K562 (cell line): ENCODE data around the gene HIVEP1. TPM values are rescaled to one million over a fixed set of nuclear protein-coding genes. Genes with fewer than 3 reads are reported as not detected.

Experiments used
- ATAC-seq: fragments of 200-7000 bp; cut with Tn5 transposase; 3 replicates; pipeline ENCODE4 v1.9.1; 2020; ENCODE audit warnings: moderate library complexity
- BruUV-seq: library from RNA; stranded (reverse); fragments of 400-500 nt; replicated peaks from 2 replicates; lab custom pipeline; 2021; lab: Mats Ljungman, UMichigan
- CTCF ChIA-PET: fragments of 300-600 bp; formaldehyde crosslinking; extraction: SDS; loops from one replicate; lab custom pipeline; 2021; ENCODE audit warnings: low intra/inter-chr PET ratio; lab: Yijun Ruan, JAX
- POLR2A ChIA-PET: fragments of 300-600, 350-650 bp; sonication (Branson Sonifier 250); formaldehyde crosslinking; extraction: SDS; loops from one replicate; lab custom pipeline; 2021; ENCODE audit warnings: antibody characterized with exemption, inconsistent platforms; lab: Yijun Ruan, JAX
- DNase-seq, 4 experiments: peaks; one replicate each; pipeline versions ENCODE4 v3.0.0 to v3.0.0-alpha.2; 2011 to 2018; ENCODE audit warnings: low spot score in 3 of 4, mixed read lengths in 3 of 4; ENCODE audit errors: extremely low read depth in 1 of 4
- FAIRE-seq: peaks from 2 replicates; lab custom pipeline; 2011; peaks lifted over from hg19 to GRCh38; lab: Jason Lieb, UNC
- H2AFZ ChIP-seq: 2 replicates; pipeline ENCODE4 v1.6.0; 2011; ENCODE audit warnings: low read depth, low read length, control low read depth, inconsistent platforms
- H3K27ac ChIP-seq: fragments of 200-600 bp; 3 replicates; pipeline ENCODE4 v1.8.0; 2011; ENCODE audit warnings: low read depth, mild to moderate bottlenecking, control low read depth, inconsistent platforms, low read length, moderate library complexity, mixed read lengths; ENCODE audit errors: extremely low read depth
- H3K27me3 ChIP-seq, 2 experiments: fragments of 300-600 bp in 1 of 2; 2 replicates in 1 of 2; 3 replicates in 1 of 2; pipeline versions ENCODE4 v1.6.0 to v1.8.0; 2011; ENCODE audit warnings: inconsistent platforms in 2 of 2, low read length in 2 of 2, mild to moderate bottlenecking in 1 of 2, mixed read lengths in 1 of 2, moderate library complexity in 1 of 2; ENCODE audit not compliant: control insufficient read depth in 2 of 2, insufficient read depth in 2 of 2
- H3K36me3 ChIP-seq: fragments of 300-600 bp; 3 replicates; pipeline ENCODE4 v1.8.0; 2011; ENCODE audit warnings: mild to moderate bottlenecking, low read length, inconsistent platforms; ENCODE audit not compliant: control insufficient read depth, insufficient read depth
- H3K4me1 ChIP-seq, 2 experiments: fragments of 200-600 bp in 1 of 2; replicated peaks in 1 of 2; 2 replicates in 1 of 2; 3 replicates in 1 of 2; pipeline versions ENCODE4 v1.5.1 to v1.8.0; 2011; ENCODE audit warnings: inconsistent platforms in 2 of 2, low read length in 2 of 2, mild to moderate bottlenecking in 1 of 2, mixed read lengths in 1 of 2, moderate library complexity in 1 of 2; ENCODE audit not compliant: control insufficient read depth in 2 of 2, insufficient read depth in 2 of 2
- H3K4me2 ChIP-seq: 2 replicates; pipeline ENCODE4 v1.6.1; 2011; ENCODE audit warnings: low read length, control low read depth, inconsistent platforms, mixed read lengths; ENCODE audit not compliant: insufficient read depth
- H3K4me3 ChIP-seq: fragments of 200-600 bp; sonication (generic), shearing (Covaris generic); 2 replicates; pipeline ENCODE4 v1.5.1; 2016; ENCODE audit warnings: control low read depth, inconsistent platforms
- H3K79me2 ChIP-seq: fragments of 200-600 bp; 3 replicates; pipeline ENCODE4 v1.8.0; 2011; ENCODE audit warnings: low read length, inconsistent platforms; ENCODE audit not compliant: control insufficient read depth, insufficient read depth
- H3K9ac ChIP-seq, 2 experiments: 2 replicates each; pipeline versions ENCODE4 v1.6.0 to v1.6.1; 2011; ENCODE audit warnings: low read depth in 2 of 2, low read length in 2 of 2, control low read depth in 1 of 2, inconsistent platforms in 1 of 2, mild to moderate bottlenecking in 1 of 2, mixed read lengths in 1 of 2; ENCODE audit not compliant: insufficient read depth in 1 of 2
- H3K9me1 ChIP-seq: one replicate; pipeline ENCODE4 v1.6.0; 2011; ENCODE audit warnings: inconsistent platforms, mild to moderate bottlenecking, low read length, moderate library complexity; ENCODE audit not compliant: control insufficient read depth, insufficient read depth
- H3K9me3 ChIP-seq: replicated peaks from 2 replicates; pipeline ENCODE4 v1.5.1; 2011; ENCODE audit warnings: low read depth, low read length, inconsistent platforms; ENCODE audit not compliant: control insufficient read depth, insufficient read depth
- H4K20me1 ChIP-seq: replicated peaks from 2 replicates; pipeline ENCODE4 v1.6.1; 2011; ENCODE audit warnings: low read length, inconsistent platforms, mixed read lengths; ENCODE audit not compliant: control insufficient read depth, insufficient read depth
- KAT8 ChIP-seq: fragments of 450-650 bp; IDR thresholded peaks from 2 replicates; pipeline ENCODE4 v1.6.1; 2016; ENCODE audit warnings: low read depth, mild to moderate bottlenecking
- POLR2AphosphoS2 ChIP-seq: IDR thresholded peaks from 2 replicates; pipeline ENCODE4 v1.6.1; 2012; ENCODE audit warnings: low read length, improper control_type of control experiment
- SMARCE1 ChIP-seq: fragments of 450-650 bp; IDR thresholded peaks from 2 replicates; pipeline ENCODE4 v1.7.1; 2016; ENCODE audit warnings: mild to moderate bottlenecking
- SP2 ChIP-seq: IDR thresholded peaks from 2 replicates; pipeline ENCODE4 v1.6.1; 2011; ENCODE audit warnings: mild to moderate bottlenecking, low read depth, low read length, moderate library complexity; ENCODE audit not compliant: poor library complexity, severe bottlenecking; ENCODE audit errors: extremely low read depth
- ZBTB2 ChIP-seq: fragments of 450-650 bp; IDR thresholded peaks from 2 replicates; pipeline ENCODE4 v1.6.1; 2016; ENCODE audit warnings: antibody characterized with exemption
- ZC3H11A ChIP-seq: IDR thresholded peaks from 2 replicates; pipeline ENCODE4 v1.6.1; 2012; ENCODE audit warnings: low read depth, low read length, improper control_type of control experiment
- ZNF76 ChIP-seq: fragments of 250-450 bp; sonication (Bioruptor Pico); IDR thresholded peaks from 2 replicates; pipeline ENCODE4 v1.4.0; 2020; ENCODE audit warnings: mild to moderate bottlenecking, moderate library complexity, borderline replicate concordance
- WGBS: fragments of 100-300 bp; shearing (Covaris generic); methylation state at CpG from one replicate; pipeline ENCODE4 v1.1.6; 2016; ENCODE audit warnings: low coverage, mixed read lengths; ENCODE audit not compliant: insufficient coverage; ENCODE audit errors: missing lambda C conversion rate; 5-methylcytosine and 5-hydroxymethylcytosine counted together
- in situ Hi-C: fragments of 300-500 bp; cut with MboI; formaldehyde crosslinking; loops from 4 replicates; pipeline ENCODE4 v1.15.0; 2018; ENCODE audit warnings: inconsistent platforms, mixed read lengths
- intact Hi-C: fragments of 100-400 bp; cut with micrococcal nuclease; formaldehyde crosslinking; loops from 2 replicates; pipeline ENCODE4 v1.14.2; 2022
- polyA plus RNA-seq, 8 experiments: library from polyadenylated mRNA; depleted of rRNA in 4 of 8; stranded (reverse) in 5 of 8; unstranded in 3 of 8; fragments of >200 nt; fragmentation: Nextera tagmentation in 2 of 8; fragmentation: Illumina TruSeq in 1 of 8; extraction: Ambion mirVana in 2 of 8; extraction: Trizol in 1 of 8; gene quantifications; 2 replicates each; pipeline versions ENCODE4 v1.2.1 to v1.2.3, GENCODE V29; 2011 to 2014; ENCODE audit warnings: inconsistent platforms in 1 of 8, missing spikeins in 1 of 8
- total RNA-seq, 7 experiments: library from RNA; depleted of rRNA in 6 of 7; stranded (reverse); fragments of >200 nt in 6 of 7; fragmentation: Illumina TruSeq in 2 of 7; extraction: Trizol in 2 of 7; gene quantifications; 2 replicates each; pipeline versions ENCODE4 v1.2.1 to v1.2.3, GENCODE V29; 2011 to 2021; ENCODE audit warnings: low replicate concordance in 1 of 7

The HIVEP1 gene
- total and polyA plus RNA-seq, 9 of the 15 experiments (the other 6 are each of a cell fraction or from before 2014, with no cell fraction given) = 6.0 to 33.3 (median 21.7) TPM

GRCh38 chr6:12096342-12096741 is 84.2 kb downstream of the HIVEP1 start:
- no peak for ATAC-seq
- WGBS = 98% methylated on average over 3 of the region's 3 CpGs
- no peak for FAIRE-seq

More at GRCh38 chr6:12096342-12096741, 84.2 kb downstream of the HIVEP1 start:
- Histone ChIP-seq H2AFZ (no peak overlapping the region), H3K4me2 (no peak overlapping the region), H3K79me2 (peaks cover 37% of the 10 kb centered on the region), H3K4me3 (no peak overlapping the region), H3K27ac (no peak overlapping the region), H4K20me1 (no peaks in the 10 kb centered on the region), H3K9me1 (no peaks in the 10 kb centered on the region), H3K9me3 (no peaks in the 10 kb centered on the region; the same call in 1 of the 2 replicates), H3K36me3 (peaks cover 16% of the 10 kb centered on the region), H3K27me3 (no peaks in the 10 kb centered on the region), H3K4me1 (no peaks in the 10 kb centered on the region), H3K9ac (no peak overlapping the region)
- DNase-seq = no peak
- BruUV-seq = no TSS peak
- in situ Hi-C loops = no loop called here
- intact Hi-C loops = no loop called here
- POLR2A ChIA-PET = interaction anchor here (1.7 kb wide), 1 partner anchor 32 kb away, joined by 4 read pairs; no protein-coding TSS in a partner anchor
- CTCF ChIA-PET = no interaction called here
- TF ChIP-seq SMARCE1 (no peak), ZC3H11A (no peak), POLR2AphosphoS2 (no peak), ZBTB2 (no peak), SP2 (no peak), ZNF76 (CRISPR knock-in tag) (no peak), KAT8 (no peak)
